ENCODE results near the gene TMEM63A.

GRCh38 chr1:225860107-225860506 lies 22.1 kb downstream of the TMEM63A start:
- TF ChIP-seq MYC (IDR thresholded peaks at IDR 0.05; ENCODE audit: low read depth, low read length) = no peak
- no peak for TF ChIP-seq CTCF (IDR thresholded peaks at IDR 0.05; ENCODE audit: extremely low read depth in 1 of 2, insufficient read depth in 1 of 2, low read depth in 1 of 2, low read length in 2 of 2)
- no peak for TF ChIP-seq EZH2 (IDR thresholded peaks at IDR 0.05; ENCODE audit: borderline replicate concordance, low read depth, low read length, severe bottlenecking)

Data from endothelial cell of umbilical vein (primary cell).